GM19240 (cell line): Measurements from ENCODE around the gene CSDE1.

ENCODE experiments used
- DNase-seq: peaks from one replicate; pipeline ENCODE4 v3.0.0; 2011; ENCODE audit warnings: low spot score; ENCODE audit not compliant: insufficient read length

The CSDE1 gene

DNA sequence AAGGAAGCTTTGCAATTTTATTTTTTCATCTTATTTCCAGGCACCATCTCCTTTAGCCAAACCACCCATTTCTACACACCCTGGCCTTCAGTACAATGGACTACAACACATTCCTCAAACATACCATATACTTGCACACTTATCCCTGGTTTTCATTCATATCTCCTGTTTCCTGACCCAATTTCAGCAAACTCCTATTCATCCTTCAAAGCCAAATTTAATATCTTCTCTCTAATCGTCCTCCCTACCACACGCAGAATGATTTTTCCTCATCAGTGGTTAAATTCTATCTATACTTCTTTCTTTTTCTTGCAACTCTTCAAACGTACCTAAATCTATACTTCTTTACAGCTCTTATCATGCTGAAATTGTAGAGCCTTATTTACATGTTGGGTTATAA, 90.8 kb downstream of the CSDE1 start:
- DNase-seq = no peak
